GM15510 (cell line): ENCODE measurements around the gene DNAJC7.

ENCODE experiments used
- POLR2A ChIP-seq: IDR thresholded peaks from 3 replicates; pipeline ENCODE4 v1.6.1; 2011; ENCODE audit warnings: borderline replicate concordance; ENCODE audit not compliant: insufficient read length; ENCODE audit errors: extremely low read depth

The DNAJC7 gene

DNA sequence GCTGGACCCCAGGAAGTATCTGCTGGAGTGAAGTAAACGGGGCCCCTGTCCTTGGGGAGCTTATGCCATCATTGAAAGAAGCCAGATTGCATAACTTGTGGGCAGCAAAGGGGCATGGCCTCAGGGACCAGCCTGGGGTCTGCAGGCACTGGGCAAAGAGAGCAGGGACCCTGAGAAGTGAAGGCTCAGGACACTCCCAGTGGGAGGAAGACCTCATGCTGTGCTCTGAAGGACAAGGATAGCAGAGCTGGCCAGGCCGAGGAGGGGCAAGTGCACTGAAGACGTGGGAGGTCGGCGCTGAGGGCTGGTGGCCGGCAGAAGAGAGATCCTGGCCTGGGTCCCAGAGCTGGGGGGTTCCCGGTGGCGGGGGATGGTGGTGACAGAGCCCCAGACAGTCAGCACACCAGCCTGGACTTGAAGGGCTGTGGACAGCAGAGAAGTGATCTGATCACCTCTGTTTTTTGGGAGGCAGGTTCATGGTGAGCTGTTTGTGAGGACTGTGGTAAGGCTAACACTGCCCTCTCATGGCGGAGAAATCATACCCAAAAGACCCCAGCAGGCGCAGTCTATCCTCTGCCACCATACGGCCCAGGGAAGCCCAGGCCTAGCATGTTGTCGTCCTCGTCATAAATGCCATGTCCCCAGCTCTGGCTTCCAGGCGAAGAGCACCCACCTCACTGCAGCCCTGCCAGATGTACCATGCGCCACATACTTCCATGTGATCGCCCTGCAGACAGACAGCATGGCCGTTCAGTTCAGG is 57.7 kb downstream of the DNAJC7 start:
- no peak for TF ChIP-seq POLR2A

DNA sequence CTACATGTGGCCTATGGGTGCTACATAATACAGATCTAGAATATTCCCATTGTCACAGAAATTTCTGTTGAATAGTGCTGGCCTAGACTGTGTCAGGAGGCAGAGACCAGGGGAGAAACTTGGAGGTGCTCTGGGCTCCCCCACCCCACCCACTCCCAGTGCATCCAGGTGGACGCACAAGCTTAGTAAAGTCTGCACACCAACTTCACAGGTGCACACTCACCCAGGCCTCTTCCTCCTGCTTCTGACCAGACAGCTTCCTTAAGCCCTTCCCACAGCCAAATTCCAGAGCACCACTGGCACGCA is 58.3 kb downstream of the DNAJC7 start:
- TF ChIP-seq POLR2A: no peak

DNA sequence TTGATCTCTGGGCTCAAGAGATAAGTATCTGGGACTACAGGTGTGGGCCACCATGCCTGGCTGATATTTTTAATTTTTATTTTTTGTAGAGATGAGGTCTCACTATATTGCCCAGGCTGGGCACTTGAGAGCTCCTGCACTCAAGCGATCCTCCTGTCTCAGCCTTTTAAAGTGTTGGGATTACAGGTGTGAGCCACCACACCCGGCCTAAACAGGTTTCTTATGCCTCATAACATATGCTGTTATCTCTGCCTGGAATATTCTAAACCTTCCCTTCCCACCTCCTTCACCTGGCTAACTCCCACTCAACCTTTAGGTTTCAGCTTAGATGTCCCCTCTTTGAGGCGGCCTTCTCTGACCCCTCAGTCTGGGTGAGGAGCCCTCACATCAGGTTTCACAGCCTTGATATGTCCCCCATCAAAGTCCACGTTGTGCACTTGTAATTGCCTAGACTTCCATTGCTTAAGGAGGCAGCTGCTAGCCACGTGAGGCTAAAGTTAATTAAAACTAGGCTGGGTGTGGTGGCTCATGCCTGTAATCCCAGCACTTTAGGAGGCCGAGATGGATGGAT is 59.3 kb downstream of the DNAJC7 start:
- TF ChIP-seq POLR2A: no peak

DNA sequence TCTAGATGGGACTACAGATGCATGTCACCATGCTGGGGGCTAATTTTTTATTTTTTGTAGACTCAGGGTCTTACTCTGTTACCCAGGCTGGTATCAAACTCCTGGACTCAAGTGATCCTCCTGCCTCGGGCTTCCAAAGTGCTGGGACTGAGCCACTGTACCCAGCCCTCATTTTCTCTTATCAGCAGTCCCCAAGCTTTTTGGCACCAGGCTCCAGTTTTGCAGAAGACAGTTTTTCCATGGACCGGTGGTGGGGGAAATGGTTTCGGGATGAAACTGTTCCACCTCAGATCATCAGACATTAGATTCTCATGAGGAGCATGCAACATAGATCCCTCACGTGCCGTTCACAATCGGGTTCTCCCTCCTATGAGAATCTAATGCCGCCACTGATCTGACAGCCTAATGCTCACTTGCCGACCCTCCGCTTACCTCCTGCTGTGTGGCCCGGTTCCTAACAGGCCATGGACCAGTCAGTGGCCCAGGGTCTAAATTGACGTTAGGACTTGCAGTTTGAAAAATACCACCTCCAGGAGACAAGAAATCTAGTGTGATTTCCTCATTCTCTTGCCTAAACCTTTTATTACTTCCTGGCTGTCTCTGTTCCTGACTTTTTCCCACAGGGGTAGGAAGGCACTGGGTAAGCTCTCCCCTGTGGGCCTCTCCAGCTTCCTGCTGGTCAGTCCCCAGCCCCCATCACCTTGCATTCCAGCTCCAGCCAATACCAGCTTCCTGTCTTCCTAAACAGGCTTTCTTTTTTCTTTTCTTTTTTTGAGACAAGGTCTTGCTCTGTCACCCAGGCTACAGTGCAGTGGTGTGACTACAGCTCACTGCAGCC is 60.0 kb downstream of the DNAJC7 start:
- no peak for TF ChIP-seq POLR2A

DNA sequence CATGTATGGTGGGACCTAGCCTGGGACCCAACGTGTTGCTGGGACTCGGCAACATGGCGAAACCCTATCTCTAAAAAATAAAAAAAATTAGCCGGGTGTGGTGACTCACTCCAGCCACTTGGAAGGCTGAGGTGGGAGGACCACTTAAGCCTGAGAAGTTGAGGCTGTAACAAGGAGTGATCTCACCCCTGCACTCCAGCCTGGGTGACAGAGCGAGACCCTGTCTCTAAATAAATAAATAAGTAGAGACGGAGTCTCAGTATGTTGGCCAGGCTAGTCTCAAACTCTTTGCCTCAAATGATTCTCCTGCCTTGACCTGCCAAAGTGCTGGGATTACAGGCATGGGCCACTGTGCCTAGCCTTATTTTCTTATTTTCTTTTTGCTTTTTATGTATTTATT is 60.7 kb downstream of the DNAJC7 start:
- TF ChIP-seq POLR2A: no peak

DNA sequence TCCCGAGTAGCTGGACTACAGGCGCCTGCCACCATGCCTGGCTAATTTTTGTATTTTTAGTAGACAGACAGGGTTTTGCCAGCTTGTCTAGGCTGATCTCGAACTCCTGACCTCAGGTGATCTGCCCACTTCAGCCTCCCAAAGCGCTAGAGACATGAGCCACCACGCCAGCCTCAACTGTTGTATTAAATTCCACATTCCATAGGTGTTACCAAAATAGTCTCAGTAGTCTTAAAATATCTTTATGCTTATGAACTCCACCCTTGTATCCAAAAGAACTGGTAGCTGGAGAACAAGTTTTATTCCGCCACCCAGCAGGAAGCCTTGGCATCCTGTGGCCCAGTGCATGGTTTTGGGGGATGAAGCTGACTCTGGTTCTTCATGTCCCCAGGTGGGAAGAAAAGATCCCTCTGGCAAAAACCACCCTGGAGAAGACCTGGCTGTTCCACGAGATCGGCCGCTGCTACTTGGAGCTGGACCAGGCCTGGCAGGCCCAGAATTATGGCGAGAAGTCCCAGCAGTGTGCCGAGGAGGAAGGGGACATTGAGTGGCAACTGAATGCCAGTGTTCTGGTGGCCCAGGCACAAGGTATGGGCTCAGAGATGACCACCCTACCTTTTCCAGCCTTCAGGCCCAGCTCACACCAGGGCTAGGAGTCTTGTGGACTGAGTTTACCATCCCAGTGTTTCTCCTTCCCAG is 68.3 kb downstream of the DNAJC7 start:
- TF ChIP-seq POLR2A: no peak

DNA sequence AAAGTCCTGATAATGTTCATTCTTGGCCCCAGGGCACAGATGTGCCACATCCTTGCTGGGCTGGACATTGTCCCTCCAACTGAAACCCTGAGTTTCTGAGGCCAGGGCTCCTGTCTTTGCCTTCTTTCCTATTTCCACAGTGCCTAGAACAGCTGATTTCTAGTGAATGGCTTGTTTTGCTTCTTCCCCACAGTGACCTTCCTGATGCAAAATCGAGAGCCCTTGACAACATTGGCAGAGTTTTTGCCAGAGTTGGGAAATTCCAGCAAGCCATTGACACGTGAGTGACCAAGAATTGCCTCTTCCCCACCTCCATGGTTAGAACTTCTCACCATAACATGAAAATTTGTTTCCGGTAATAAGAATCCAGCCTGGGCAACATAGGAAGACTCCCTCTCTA is 72.3 kb downstream of the DNAJC7 start:
- no peak for TF ChIP-seq POLR2A

DNA sequence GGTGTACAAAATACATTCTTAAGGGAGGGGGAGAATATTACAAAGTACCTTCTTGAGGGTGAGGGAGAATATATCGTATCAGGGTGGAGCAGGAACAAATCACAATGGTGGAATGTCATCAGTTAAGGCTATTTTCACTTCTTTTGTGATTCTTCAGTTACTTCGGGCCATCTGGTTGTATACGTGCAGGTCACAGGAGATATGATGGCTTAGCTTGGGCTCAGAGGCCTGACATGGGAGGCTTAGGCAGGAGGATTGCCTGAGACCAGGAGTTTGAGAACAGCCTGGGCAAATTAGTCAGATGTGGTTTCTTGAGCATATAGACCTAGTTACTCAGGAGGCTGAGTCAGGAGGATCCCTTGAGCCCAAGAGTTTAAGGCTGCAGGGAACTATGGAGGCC is 73.7 kb downstream of the DNAJC7 start:
- TF ChIP-seq POLR2A: no peak

DNA sequence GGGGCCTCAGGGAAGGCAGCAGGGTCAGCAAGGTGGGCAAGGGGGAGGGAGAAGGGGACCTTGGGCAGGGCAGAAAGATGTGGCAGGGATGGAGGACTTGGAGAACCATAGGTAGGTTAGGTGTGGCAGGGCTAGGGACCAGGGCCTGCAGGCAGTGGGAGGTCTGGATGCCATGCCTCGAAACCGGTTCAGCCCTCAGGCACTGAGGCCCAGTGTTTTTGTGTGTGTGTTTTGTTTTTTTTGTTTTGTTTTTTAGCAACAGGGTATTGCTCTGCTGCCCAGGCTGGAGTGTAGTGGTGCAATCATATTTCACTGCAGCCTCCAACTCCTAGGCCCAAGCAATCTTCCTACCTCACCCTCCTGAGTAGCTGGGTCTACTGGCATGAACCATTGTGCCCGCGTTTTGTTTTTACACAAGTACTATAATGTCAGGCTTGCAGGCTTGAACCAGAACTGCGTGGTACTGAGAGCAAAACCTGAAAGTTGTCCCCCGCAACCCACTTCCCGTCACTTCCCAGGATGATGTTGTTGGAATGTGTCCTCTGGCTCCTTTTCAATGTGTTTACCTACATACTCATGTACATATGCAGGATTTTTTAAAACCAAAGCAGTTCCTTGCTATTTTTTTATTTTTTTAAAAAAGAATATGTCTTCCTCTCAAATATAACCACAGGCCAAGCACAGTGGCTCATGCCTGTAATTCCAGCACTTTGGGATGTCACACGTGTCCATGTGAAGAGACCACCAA is 74.4 kb downstream of the DNAJC7 start:
- no peak for TF ChIP-seq POLR2A

DNA sequence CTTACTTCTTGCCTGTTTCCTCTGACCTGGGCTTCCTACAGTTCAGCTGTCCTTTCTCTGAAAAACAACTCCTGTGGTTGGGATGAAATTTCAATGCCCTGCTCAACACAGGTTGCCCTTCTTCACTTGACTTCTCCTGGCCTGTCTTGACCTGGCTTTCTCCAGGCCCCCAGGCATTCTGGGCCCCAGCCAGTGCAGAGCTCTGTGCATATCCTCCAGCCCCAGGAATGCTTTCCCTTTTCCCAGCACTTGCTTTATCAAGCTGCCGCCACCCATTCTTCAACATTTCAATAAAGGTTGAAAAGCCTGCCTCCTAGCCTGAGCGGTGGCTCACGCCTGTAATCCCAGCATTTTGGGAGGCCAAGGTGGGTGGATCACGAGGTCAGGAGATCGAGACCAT is 76.1 kb downstream of the DNAJC7 start:
- TF ChIP-seq POLR2A: no peak

DNA sequence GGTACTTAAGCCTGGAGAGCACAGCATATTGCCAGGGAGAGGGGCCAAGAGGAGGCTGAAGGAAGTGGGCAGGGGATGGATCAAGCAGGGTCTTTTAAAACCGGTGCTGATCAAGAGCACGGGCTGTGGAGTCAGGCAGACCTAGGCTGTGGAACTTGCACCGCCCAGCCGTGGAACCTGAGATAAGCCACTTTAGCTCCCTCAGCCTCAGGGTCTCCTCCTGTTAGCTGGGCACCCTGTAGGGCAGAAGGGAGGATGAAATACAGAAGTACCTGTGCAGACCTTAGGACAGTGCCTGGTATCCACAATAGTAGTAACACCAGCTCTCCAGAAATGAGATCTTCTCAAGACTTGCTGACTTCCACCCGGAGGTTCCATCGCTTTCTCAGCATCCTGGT is 77.5 kb downstream of the DNAJC7 start:
- no peak for TF ChIP-seq POLR2A

DNA sequence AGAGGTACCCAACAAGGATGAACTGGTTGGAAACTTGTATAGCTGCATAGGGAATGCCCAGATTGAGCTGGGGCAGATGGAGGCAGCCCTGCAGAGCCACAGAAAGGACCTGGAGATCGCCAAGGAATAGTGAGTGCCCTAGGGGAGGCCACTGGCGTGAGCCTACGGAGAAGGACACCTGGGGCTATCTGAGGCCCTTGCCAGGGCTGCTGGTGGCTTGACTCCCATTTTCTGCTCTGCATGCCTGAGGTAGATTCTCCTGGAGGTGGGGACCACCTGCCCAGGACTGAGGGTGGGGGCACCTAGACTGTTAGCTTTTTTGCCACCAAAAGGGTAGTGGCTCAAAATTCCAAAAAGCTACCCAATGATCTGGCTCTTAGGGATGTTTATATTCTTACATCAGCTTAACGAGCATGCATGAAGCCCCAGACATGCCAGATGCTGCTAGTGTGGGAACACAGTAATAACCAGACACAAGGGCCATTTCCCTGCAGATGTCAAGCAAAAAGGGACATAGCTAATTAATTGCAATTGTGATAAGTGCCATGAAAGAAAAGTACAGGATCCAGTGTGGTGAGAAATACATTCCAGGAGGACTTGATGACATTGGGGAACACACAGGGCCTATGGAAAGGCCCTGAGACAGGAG is 78.1 kb downstream of the DNAJC7 start:
- no peak for TF ChIP-seq POLR2A

DNA sequence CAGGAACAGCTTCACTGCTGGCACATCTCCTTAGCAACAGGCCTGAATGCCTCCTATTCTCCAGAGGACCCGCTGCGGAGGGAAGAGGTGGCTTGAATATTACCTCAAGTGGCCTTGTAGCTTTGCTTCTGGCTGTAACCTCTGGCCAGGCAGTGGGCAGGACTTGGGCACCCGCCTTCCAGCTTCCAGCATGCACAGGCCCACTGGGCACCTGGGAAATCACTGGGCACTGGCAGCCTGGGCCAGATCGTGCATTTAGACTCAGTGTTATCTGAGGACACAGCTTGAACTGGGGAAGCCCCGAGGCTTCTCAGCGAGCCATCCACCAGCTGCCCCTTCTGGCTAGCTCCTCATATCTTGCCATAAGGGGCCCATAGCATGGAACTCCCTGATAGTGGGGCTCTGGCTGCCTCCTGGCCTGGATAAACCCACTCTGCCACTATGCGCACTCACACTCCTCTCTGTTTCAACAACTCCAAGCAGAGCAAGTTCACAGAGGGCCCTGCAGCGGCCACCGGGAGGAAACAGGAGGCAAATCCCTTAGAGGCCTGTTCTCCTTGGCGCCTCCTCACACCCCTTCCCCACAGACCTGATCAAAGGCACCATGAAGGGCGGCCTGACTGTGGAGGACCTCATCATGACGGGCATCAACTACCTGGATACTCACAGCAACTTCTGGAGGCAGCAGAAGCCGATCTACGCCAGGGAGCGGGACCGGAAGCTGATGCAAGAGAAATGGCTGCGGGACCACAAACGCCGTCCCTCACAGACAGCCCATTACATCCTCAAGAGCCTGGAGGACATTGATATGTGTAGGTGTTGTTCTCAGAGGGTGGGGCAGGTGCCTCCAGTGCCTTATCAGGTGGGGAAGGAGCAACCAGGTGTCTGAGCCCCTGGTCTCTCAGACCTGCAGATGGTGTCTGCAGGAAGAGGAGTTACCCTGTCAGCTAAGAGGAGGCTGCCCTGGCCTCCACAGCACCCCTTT is 79.0 kb downstream of the DNAJC7 start:
- TF ChIP-seq POLR2A: no peak

DNA sequence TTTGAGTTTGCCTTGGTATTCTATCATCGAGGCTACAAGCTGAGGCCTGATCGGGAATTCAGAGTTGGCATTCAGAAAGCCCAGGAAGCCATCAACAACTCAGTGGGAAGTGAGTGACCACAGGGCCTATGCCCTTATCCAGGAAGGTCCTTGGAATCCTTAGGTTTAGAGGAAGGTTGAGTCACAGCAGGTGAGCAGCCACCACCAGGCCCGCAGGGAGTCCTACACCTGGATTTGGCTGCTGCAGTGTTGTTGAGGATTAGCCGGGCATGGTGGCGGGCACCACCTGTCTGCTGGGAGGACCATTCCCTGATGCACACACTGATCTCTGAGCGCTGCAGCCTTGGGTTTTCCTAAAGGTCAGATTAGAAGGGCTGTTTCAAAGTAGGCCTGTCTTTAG is 81.6 kb downstream of the DNAJC7 start:
- TF ChIP-seq POLR2A: no peak
